ENCODE data around the gene HNF4A.

DNA sequence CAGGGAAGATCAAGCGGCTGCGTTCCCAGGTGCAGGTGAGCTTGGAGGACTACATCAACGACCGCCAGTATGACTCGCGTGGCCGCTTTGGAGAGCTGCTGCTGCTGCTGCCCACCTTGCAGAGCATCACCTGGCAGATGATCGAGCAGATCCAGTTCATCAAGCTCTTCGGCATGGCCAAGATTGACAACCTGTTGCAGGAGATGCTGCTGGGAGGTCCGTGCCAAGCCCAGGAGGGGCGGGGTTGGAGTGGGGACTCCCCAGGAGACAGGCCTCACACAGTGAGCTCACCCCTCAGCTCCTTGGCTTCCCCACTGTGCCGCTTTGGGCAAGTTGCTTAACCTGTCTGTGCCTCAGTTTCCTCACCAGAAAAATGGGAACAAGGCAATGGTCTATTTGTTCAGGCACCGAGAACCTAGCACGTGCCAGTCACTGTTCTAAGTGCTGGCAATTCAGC lies 68.6 kb downstream of the HNF4A start:
- TF ChIP-seq, protein P1, sequence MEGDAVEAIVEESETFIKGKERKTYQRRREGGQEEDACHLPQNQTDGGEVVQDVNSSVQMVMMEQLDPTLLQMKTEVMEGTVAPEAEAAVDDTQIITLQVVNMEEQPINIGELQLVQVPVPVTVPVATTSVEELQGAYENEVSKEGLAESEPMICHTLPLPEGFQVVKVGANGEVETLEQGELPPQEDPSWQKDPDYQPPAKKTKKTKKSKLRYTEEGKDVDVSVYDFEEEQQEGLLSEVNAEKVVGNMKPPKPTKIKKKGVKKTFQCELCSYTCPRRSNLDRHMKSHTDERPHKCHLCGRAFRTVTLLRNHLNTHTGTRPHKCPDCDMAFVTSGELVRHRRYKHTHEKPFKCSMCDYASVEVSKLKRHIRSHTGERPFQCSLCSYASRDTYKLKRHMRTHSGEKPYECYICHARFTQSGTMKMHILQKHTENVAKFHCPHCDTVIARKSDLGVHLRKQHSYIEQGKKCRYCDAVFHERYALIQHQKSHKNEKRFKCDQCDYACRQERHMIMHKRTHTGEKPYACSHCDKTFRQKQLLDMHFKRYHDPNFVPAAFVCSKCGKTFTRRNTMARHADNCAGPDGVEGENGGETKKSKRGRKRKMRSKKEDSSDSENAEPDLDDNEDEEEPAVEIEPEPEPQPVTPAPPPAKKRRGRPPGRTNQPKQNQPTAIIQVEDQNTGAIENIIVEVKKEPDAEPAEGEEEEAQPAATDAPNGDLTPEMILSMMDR (IDR thresholded peaks at IDR 0.05), result no peak
- TF ChIP-seq POLR2A (IDR thresholded peaks at IDR 0.05), result no peak

Measured in thyroid gland (tissue), 4 donors.